Upper lobe of left lung (tissue), 4 donors: Measurements from ENCODE around the gene ITPR2.

Experiments
- EP300 ChIP-seq, 4 donors: sonication (generic); formaldehyde crosslinking; IDR thresholded peaks; one replicate each; pipeline ENCODE4 v1.5.1; 2017; ENCODE audit warnings: antibody characterized with exemption in 4 of 4, control low read depth in 2 of 4
- POLR2A ChIP-seq, 4 donors: fragments of 450-650 bp; IDR thresholded peaks; one replicate each; pipeline ENCODE4 v1.5.1; 2016 to 2017; ENCODE audit warnings: antibody characterized with exemption in 4 of 4, mild to moderate bottlenecking in 2 of 4
- POLR2AphosphoS5 ChIP-seq, 2 donors: sonication (generic); formaldehyde crosslinking; IDR thresholded peaks; one replicate each; pipeline ENCODE4 v1.5.1; 2017; ENCODE audit warnings: antibody characterized with exemption in 2 of 2

DNA sequence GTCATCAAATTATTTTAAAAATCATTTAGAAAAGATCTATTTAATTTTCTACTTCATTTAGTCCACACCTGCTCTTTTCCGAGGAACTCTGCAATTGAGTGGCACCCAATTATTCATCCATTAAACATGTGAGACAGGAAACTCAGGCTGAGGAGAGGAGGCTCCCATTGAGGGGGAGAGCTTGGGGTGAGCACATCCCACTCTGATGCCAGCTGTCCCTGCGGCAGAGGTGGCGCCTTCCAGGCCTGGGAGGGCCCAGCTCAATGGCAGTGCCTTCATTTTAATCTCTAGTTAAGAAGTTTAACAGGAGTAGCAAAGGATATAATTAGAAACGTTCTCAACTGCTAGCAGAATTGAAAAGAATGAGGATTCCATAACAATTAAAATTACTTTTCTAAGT lies 92.0 kb downstream of the ITPR2 start:
- no peak for TF ChIP-seq POLR2AphosphoS5 (IDR thresholded peaks at IDR 0.05)
- TF ChIP-seq POLR2A (IDR thresholded peaks at IDR 0.05) = no peak
- no peak for TF ChIP-seq EP300 (IDR thresholded peaks at IDR 0.05)
